Neural progenitor cell (in vitro differentiated cells): ENCODE results near the gene DAP. TPM values are rescaled to one million over a fixed set of nuclear protein-coding genes. Genes with fewer than 3 reads are reported as not detected.

Source experiments
- DNase-seq: peaks from one replicate; pipeline ENCODE4 v3.0.0-alpha.2; 2016; ENCODE audit warnings: low spot score
- H2AFZ ChIP-seq: fragments of 200-600 bp; sonication (generic); replicated peaks from 2 replicates; pipeline ENCODE4 v1.6.1; 2016; ENCODE audit warnings: antibody characterized with exemption
- H3F3A ChIP-seq: fragments of 200-600 bp; sonication (generic); 2 replicates; pipeline ENCODE4 v1.6.1; 2016; ENCODE audit warnings: antibody characterized with exemption, low read depth
- H3K27ac ChIP-seq: fragments of 200-600 bp; sonication (generic); 2 replicates; pipeline ENCODE4 v1.5.1; 2016; ENCODE audit warnings: mild to moderate bottlenecking
- H3K27me3 ChIP-seq: fragments of 200-600 bp; sonication (generic); 2 replicates; pipeline ENCODE4 v1.6.1; 2016; ENCODE audit warnings: mild to moderate bottlenecking, moderate library complexity
- H3K36me3 ChIP-seq: fragments of 200-600 bp; sonication (generic); 2 replicates; pipeline ENCODE4 v1.5.1; 2016
- H3K4me1 ChIP-seq: fragments of 200-600 bp; sonication (generic); 2 replicates; pipeline ENCODE4 v1.6.1; 2016; ENCODE audit warnings: mixed run types
- H3K4me2 ChIP-seq: fragments of 200-600 bp; sonication (generic); 2 replicates; pipeline ENCODE4 v1.6.1; 2016
- H3K4me3 ChIP-seq: fragments of 200-600 bp; sonication (generic); 2 replicates; pipeline ENCODE4 v1.5.1; 2016
- H3K79me2 ChIP-seq: fragments of 200-600 bp; sonication (generic); 2 replicates; pipeline ENCODE4 v1.6.1; 2016; ENCODE audit warnings: low read depth
- H3K9ac ChIP-seq: fragments of 200-600 bp; sonication (generic); 2 replicates; pipeline ENCODE4 v1.6.1; 2016
- H3K9me3 ChIP-seq: fragments of 200-600 bp; sonication (generic); 2 replicates; pipeline ENCODE4 v1.5.1; 2016; ENCODE audit warnings: low read depth
- H4K20me1 ChIP-seq: fragments of 200-600 bp; sonication (generic); 2 replicates; pipeline ENCODE4 v1.6.1; 2016; ENCODE audit warnings: low read depth
- H3K27ac Mint-ChIP-seq: 3 replicates; pipeline ENCODE4 v1.8.0; 2021; ENCODE audit warnings: mixed read lengths
- H3K27me3 Mint-ChIP-seq: 2 replicates; pipeline ENCODE4 v1.8.0; 2022; ENCODE audit warnings: low read depth, mild to moderate bottlenecking, inconsistent platforms, moderate library complexity, mixed read lengths; ENCODE audit not compliant: insufficient read depth
- H3K36me3 Mint-ChIP-seq: 3 replicates; pipeline ENCODE4 v1.8.0; 2021; ENCODE audit warnings: mixed read lengths
- H3K4me1 Mint-ChIP-seq: 3 replicates; pipeline ENCODE4 v1.8.0; 2021; ENCODE audit warnings: mixed read lengths
- H3K4me3 Mint-ChIP-seq: 3 replicates; pipeline ENCODE4 v1.8.0; 2021; ENCODE audit warnings: mild to moderate bottlenecking, moderate library complexity, mixed read lengths
- H3K9me3 Mint-ChIP-seq: 3 replicates; pipeline ENCODE4 v1.8.0; 2020; ENCODE audit warnings: mixed read lengths
- EZH2 ChIP-seq: fragments of 200-600 bp; sonication (generic); IDR thresholded peaks from 2 replicates; pipeline ENCODE4 v1.6.1; 2017; ENCODE audit warnings: antibody characterized with exemption, mild to moderate bottlenecking, moderate library complexity
- EZH2phosphoT487 ChIP-seq: fragments of 200-600 bp; sonication (generic); IDR thresholded peaks from 2 replicates; pipeline ENCODE4 v1.6.1; 2017; ENCODE audit warnings: antibody characterized with exemption
- total RNA-seq: library from RNA; depleted of rRNA; stranded (reverse); fragments of >200 nt; gene quantifications from 2 replicates; pipeline ENCODE4 v1.2.3, GENCODE V29; 2015; ENCODE audit warnings: low replicate concordance
- TF ChIP-seq, protein P1 (sequence below): fragments of 200-600 bp; sonication (generic); IDR thresholded peaks from 2 replicates; pipeline ENCODE4 v1.5.1; 2017; ENCODE audit warnings: antibody characterized with exemption, mild to moderate bottlenecking

The DAP gene
- total RNA-seq, 1 donor from 2014 or later = 12.2 TPM

GRCh38 chr5:10702911-10703491 lies 58.0 kb downstream of the DAP start:
- no peak for TF ChIP-seq EZH2phosphoT487
- no peak for TF ChIP-seq EZH2
- TF ChIP-seq, protein P1, sequence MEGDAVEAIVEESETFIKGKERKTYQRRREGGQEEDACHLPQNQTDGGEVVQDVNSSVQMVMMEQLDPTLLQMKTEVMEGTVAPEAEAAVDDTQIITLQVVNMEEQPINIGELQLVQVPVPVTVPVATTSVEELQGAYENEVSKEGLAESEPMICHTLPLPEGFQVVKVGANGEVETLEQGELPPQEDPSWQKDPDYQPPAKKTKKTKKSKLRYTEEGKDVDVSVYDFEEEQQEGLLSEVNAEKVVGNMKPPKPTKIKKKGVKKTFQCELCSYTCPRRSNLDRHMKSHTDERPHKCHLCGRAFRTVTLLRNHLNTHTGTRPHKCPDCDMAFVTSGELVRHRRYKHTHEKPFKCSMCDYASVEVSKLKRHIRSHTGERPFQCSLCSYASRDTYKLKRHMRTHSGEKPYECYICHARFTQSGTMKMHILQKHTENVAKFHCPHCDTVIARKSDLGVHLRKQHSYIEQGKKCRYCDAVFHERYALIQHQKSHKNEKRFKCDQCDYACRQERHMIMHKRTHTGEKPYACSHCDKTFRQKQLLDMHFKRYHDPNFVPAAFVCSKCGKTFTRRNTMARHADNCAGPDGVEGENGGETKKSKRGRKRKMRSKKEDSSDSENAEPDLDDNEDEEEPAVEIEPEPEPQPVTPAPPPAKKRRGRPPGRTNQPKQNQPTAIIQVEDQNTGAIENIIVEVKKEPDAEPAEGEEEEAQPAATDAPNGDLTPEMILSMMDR = no peak
- Histone ChIP-seq H3K79me2 (no peaks in the 10 kb centered on the region), H3K27ac (no peak overlapping the region)

DNA sequence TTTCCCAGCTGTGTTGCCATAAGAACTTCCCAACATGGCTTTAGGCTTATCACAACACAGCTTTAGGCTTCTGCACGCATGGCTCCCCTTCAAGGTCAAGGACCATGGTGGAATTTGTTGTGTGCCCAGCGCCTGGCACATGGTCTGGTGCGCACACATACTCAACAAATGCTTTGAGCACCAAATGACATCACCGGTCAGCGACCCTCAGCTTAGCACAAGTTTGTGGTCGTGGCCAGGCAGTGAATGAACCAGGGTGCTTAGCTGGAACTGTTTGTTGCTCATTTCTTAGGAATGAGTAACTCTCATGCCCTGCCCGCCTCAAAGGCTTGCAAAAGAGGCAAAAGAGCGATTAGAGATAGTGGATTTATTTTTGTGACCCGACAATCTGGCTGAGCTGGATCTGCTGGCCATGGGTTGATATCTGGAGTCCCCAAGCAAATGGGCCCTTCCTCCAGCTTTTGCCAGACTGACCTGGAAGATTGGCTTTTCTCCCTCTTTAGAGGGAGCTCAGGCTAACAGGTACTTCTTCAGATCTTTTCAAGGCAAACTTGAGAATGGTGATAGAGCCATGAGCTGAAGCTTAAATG lies 58.9 kb downstream of the DAP start:
- no peak for DNase-seq
- Histone ChIP-seq H3K4me2 (no peak overlapping the region), H3K4me1 (no peaks in the 10 kb centered on the region), H3K27me3 (no peaks in the 10 kb centered on the region), H3K9ac (no peak overlapping the region), H3K36me3 (no peaks in the 10 kb centered on the region), H3K79me2 (no peaks in the 10 kb centered on the region), H3K4me3 (no peak overlapping the region), H2AFZ (no peak overlapping the region), H4K20me1 (peaks cover 45% of the 10 kb centered on the region), H3K9me3 (no peaks in the 10 kb centered on the region), H3F3A (no peaks in the 10 kb centered on the region), H3K27ac (no peak overlapping the region)
- Mint-ChIP-seq H3K27ac (no peak overlapping the region), H3K9me3 (no peaks in the 10 kb centered on the region), H3K27me3 (peaks cover 2% of the 10 kb centered on the region), H3K4me1 (peaks cover 14% of the 10 kb centered on the region), H3K36me3 (peaks cover 5% of the 10 kb centered on the region), H3K4me3 (no peak overlapping the region)
- TF ChIP-seq EZH2 = no peak
- no peak for TF ChIP-seq EZH2phosphoT487
- TF ChIP-seq, protein P1 = no peak

More at GRCh38 chr5:10702911-10703491, 58.0 kb downstream of the DAP start:
- H3K9ac ChIP-seq = no peak overlapping the region
- no peak overlapping the region for H3K4me3 ChIP-seq
- H3K27ac Mint-ChIP-seq = no peak overlapping the region
- peaks cover 3% of the 10 kb centered on the region for H3K27me3 Mint-ChIP-seq
- H3K4me1 Mint-ChIP-seq = peaks cover 17% of the 10 kb centered on the region
- DNase-seq = no peak
- no peak overlapping the region for H2AFZ ChIP-seq
- H3F3A ChIP-seq = no peaks in the 10 kb centered on the region
- no peak overlapping the region for H3K4me3 Mint-ChIP-seq
- peaks cover 5% of the 10 kb centered on the region for H3K36me3 Mint-ChIP-seq
- H3K36me3 ChIP-seq = no peaks in the 10 kb centered on the region
- no peaks in the 10 kb centered on the region for H3K27me3 ChIP-seq
- no peaks in the 10 kb centered on the region for H3K9me3 Mint-ChIP-seq
- H3K4me2 ChIP-seq = no peak overlapping the region
- no peaks in the 10 kb centered on the region for H3K9me3 ChIP-seq
- H3K4me1 ChIP-seq = no peaks in the 10 kb centered on the region
- H4K20me1 ChIP-seq = peaks cover 45% of the 10 kb centered on the region

DNA sequence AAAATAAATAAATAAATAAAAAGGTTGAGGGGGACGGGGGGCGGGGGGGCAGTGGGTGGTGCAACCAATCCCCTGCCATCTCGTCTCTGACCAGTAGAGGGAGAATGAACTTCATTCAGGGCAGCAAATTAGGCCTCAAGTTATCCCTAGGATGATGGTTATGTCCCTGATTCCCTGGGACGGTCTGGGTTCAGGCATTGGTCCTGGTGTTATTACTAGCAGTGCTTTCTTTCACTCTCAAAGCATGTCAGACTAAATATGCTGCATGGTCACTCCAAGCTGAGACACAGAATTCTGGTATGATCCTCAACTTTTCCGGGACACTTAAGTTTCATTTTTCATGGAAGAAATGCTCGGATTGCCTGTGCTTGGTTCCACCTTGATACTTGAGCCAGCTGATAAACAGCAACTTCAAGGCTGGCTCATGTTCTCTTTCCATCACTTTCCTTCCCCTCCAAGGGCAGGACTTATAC lies 59.4 kb downstream of the DAP start:
- Histone ChIP-seq H2AFZ (no peak overlapping the region), H3K9me3 (no peaks in the 10 kb centered on the region), H3K9ac (no peak overlapping the region), H3K4me2 (no peak overlapping the region), H3F3A (no peaks in the 10 kb centered on the region), H3K4me3 (no peak overlapping the region), H4K20me1 (peaks cover 44% of the 10 kb centered on the region), H3K4me1 (no peaks in the 10 kb centered on the region), H3K27ac (no peak overlapping the region), H3K36me3 (no peaks in the 10 kb centered on the region), H3K27me3 (no peaks in the 10 kb centered on the region), H3K79me2 (no peaks in the 10 kb centered on the region)
- Mint-ChIP-seq H3K36me3 (peaks cover 5% of the 10 kb centered on the region), H3K4me1 (peaks cover 16% of the 10 kb centered on the region), H3K9me3 (no peaks in the 10 kb centered on the region), H3K27ac (no peak overlapping the region), H3K4me3 (no peak overlapping the region), H3K27me3 (peaks cover 2% of the 10 kb centered on the region)
- peak; percentile 50 for DNase-seq
- TF ChIP-seq EZH2 = no peak
- TF ChIP-seq, protein P1 = peak; percentile 71
